ENCODE measurements around the gene IL32. TPM values are rescaled to one million over a fixed set of nuclear protein-coding genes. Genes with fewer than 3 reads are reported as not detected.
"Not testable (repeated sequence)": the region's sequence is repeated elsewhere in the genome, so short reads cannot be mapped to it uniquely, and the experiment has no call there.

Gene IL32
- total and polyA plus RNA-seq, 5 experiments from 2014 or later, result 363 to 2,118 (median 1,686) TPM

DNA sequence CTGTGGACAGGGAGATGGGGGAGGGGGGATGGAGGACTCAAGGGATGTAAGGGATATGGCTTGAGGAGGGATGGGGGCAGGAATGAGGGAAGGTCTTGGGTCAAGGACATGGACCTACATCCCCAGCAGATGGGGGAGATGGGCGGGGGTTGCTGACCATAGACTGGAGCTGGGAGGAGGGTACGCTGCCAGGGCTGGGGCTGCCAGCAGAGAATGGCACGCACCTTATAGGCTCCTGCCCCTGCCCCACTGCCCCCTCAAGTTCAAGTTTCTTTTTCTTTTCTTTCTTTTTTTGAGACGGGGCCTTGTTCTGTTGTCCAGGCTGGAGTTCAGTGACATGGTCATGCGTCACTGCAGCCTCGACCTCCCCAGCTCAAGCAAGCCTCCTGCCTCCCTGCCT, 10.5 kb downstream of the IL32 start:
- DNase-seq, H3K36me3 Mint-ChIP-seq, H3K27me3 Mint-ChIP-seq, ATAC-seq, H3K9me3 Mint-ChIP-seq: not testable (repeated sequence)
- Mint-ChIP-seq H3K4me3 (peak overlapping the region in 9 of 10 donors; percentile 36 to 87 (median 68)), H3K27ac (peak overlapping the region; percentile 92 to 100 (median 98)), H3K4me1 (peaks cover 53 to 85% (median 83%) of the 10 kb centered on the region in 4 donors)
- POLR2A ChIA-PET, result interaction anchor here (0.7 to 17.1 kb wide), 9 partner anchors 11 to 82 kb away, joined by 3 to 261 read pairs (median 19); partner anchors contain the start of genes IL32 and ZSCAN10

DNA sequence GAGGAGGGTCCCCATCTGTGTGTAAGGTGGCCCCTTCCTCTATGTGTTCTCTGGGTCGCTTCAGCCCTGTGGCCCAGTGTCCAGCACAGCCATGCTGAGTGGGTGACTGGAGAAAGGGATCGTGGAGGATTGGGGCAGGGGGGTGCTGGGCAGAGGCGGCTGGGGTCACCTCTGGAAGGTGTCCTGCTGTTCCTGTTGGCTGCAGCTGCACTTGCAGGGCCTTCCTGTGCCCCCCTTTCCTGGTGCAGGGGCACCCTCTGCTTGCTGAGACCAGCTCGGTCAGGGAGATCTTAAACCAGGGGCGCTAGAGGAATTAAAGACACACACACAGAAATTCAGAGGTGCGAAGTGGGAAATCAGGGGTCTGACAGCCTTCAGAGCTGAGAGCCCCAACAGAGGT, 11.1 kb downstream of the IL32 start:
- DNase-seq, result no peak
- H3K36me3 Mint-ChIP-seq, result peaks cover 0 to 11% (median 5%) of the 10 kb centered on the region in 3 donors
- POLR2A ChIA-PET, result interaction anchor here (0.7 to 17.1 kb wide), 11 partner anchors 11 to 188 kb away, joined by 3 to 261 read pairs (median 16); partner anchors contain the start of genes IL32 and ZSCAN10
- no peak for ATAC-seq
- peak overlapping the region; percentile 46 to 87 (median 68) for H3K4me3 Mint-ChIP-seq
- H3K4me1 Mint-ChIP-seq, result peaks cover 48 to 82% (median 80%) of the 10 kb centered on the region in 4 donors
- H3K9me3 Mint-ChIP-seq, result peaks cover 0 to 7% (median 0%) of the 10 kb centered on the region in 9 donors
- H3K27me3 Mint-ChIP-seq, result no peaks in the 10 kb centered on the region
- peak overlapping the region; percentile 92 to 100 (median 98) for H3K27ac Mint-ChIP-seq

DNA sequence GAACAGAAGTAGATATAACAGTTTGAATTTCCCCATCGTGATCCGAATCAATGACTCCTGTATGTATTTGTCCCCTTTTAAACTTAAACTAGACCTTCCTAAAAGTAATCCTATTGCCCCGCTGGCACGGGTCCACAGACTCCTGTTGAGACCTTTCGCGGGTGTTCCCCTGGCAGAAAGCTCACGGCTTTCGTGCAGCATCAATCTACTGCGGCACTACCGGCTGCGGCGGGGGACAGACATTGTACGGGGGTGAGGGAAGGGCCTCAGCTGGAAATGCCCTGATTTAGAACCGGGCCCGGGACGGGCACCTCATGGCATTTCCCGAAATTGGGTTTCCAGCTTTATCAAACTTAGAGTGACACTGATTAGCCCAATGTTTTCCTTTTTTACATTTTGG, 14.6 kb downstream of the IL32 start:
- ATAC-seq, result no peak
- peak overlapping the region in 1 of 10 donors; percentile 36 for H3K4me3 Mint-ChIP-seq
- H3K4me1 Mint-ChIP-seq, result peaks cover 29 to 73% (median 64%) of the 10 kb centered on the region in 4 donors
- peaks cover 0 to 7% (median 0%) of the 10 kb centered on the region in 9 donors for H3K9me3 Mint-ChIP-seq
- POLR2A ChIA-PET, result interaction anchor here (0.8 to 2.9 kb wide), 6 partner anchors 9 to 21 kb away, joined by 3 to 8 read pairs (median 6); partner anchors contain the start of gene ZSCAN10
- DNase-seq, result no peak
- H3K27me3 Mint-ChIP-seq, result no peaks in the 10 kb centered on the region
- peak overlapping the region in 6 of 10 donors; percentile 46 to 88 (median 68) for H3K27ac Mint-ChIP-seq
- peaks cover 0 to 11% (median 5%) of the 10 kb centered on the region in 3 donors for H3K36me3 Mint-ChIP-seq

DNA sequence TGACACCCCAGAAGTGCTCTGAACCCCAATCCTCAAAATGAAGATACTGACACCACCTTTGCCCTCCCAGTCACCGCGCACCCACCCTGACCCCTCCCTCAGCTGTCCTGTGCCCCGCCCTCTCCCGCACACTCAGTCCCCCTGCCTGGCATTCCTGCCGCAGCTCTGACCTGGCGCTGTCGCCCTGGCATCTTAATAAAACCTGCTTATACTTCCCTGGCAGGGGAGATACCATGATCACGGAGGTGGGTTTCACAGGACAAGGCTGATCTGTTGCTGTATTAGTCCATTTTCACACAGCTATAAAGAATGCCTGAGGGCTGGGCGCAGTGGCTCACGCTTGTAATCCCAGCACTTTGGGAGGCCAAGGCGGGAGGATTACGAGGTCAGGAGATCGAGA, 16.5 kb downstream of the IL32 start:
- Mint-ChIP-seq H3K36me3 (peaks cover 0 to 11% (median 5%) of the 10 kb centered on the region in 3 donors), H3K4me1 (peaks cover 16 to 67% (median 51%) of the 10 kb centered on the region in 4 donors), H3K27ac (peak overlapping the region in 1 of 10 donors; percentile 53), H3K4me3 (peak overlapping the region in 1 of 10 donors; percentile 41)
- not testable (repeated sequence) for H3K9me3 Mint-ChIP-seq, ATAC-seq, H3K27me3 Mint-ChIP-seq, DNase-seq
- POLR2A ChIA-PET, result interaction anchor here (0.6 to 2.9 kb wide), 4 partner anchors 9 to 23 kb away, joined by 4 to 7 read pairs (median 4); no protein-coding TSS in a partner anchor

DNA sequence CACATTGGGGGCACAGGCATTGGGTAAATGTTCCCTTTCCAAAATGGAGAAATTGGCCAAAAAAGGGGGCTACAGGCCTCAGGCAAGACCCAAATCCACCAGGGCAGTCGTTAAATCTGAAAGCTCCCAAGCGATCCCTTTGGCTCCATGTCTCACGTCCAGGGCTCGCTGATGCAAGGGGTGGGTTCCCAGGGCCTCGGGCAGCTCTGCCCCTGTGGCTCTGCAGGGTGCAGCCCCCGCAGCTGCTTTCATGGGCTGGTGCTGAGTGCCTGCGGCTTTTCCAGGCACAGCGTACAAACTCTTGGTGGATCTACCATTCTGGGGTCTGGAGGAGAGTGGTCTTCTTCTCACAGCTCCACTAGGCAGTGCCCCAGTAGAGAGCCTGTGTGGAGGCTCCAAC, 18.0 kb downstream of the IL32 start:
- H3K4me1 Mint-ChIP-seq, result peaks cover 19 to 66% (median 51%) of the 10 kb centered on the region in 4 donors
- not testable (repeated sequence) for ATAC-seq, H3K9me3 Mint-ChIP-seq, H3K36me3 Mint-ChIP-seq, H3K4me3 Mint-ChIP-seq, H3K27me3 Mint-ChIP-seq, DNase-seq
- POLR2A ChIA-PET, result interaction anchor here (0.6 to 1.1 kb wide), 4 partner anchors 10 to 29 kb away, joined by 3 to 7 read pairs (median 4); partner anchors contain the start of gene ZNF205
- peak overlapping the region in 2 of 10 donors; percentile 19 to 81 for H3K27ac Mint-ChIP-seq

DNA sequence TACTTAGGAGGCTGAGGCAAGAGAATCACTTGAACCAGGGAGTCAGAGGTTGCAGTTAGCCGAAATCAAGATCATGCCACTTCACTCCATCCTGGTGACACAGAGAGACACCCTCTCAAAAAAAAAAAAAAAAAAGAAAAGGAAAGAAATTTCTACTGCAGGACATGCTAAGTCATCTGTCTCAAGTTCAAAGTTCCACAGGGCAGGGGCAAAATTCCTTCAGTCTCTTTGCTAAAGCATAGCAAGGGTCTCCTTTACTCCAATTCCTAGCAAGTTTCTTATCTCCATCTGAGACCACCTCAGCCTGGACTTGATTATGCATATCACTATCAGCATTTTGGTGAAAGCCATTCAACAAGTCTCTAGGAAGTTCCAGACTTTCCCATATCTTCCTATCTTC, 19.1 kb downstream of the IL32 start:
- Mint-ChIP-seq H3K36me3 (peaks cover 0 to 3% (median 0%) of the 10 kb centered on the region in 3 donors), H3K27me3 (no peaks in the 10 kb centered on the region), H3K9me3 (peaks cover 0 to 2% (median 0%) of the 10 kb centered on the region in 9 donors), H3K4me3 (no peak overlapping the region), H3K27ac (peak overlapping the region in 3 of 10 donors; percentile 39 to 50 (median 48)), H3K4me1 (peaks cover 18 to 59% (median 48%) of the 10 kb centered on the region in 4 donors)
- POLR2A ChIA-PET, result interaction anchor here (1.1 kb wide), 2 partner anchors 9 to 10 kb away, joined by 3 to 7 read pairs; no protein-coding TSS in a partner anchor
- DNase-seq, result no peak
- no peak for ATAC-seq

DNA sequence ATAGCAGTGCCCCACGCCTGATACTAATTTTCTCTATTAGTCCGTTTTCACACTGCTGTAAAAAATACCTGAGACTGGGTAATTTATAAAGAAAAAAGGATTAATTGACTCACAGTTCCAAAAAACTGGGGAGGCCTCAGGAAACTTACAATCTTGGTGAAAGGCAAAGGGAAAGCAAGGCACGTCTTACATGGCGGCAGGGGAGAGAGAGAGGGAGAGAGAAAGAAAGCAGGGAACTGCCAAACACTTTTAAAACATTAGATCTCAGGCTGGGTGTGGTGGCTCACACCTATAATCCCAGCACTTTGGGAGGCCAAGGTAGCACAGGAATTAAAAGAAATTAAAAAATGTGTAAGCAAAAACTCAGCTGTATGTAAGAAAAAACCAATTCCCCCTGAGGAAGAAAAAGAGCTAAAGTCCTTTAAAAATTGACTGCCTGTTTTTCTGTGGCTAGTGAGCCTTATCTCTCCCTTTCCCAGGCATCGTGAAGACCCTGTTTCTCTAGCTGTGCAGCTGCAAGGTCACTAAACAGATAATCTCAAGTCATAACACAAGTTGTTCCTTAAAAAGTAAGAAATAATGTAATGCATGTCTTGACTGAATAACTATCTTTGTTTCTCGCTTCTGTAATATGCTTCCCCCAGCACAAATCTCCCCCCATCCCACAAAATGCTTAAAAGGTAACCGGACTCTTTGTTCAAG, 19.7 kb downstream of the IL32 start:
- Mint-ChIP-seq H3K27me3 (no peaks in the 10 kb centered on the region), H3K4me1 (peaks cover 16 to 53% (median 42%) of the 10 kb centered on the region in 4 donors), H3K4me3 (no peak overlapping the region), H3K9me3 (peaks cover 0 to 2% (median 0%) of the 10 kb centered on the region in 9 donors), H3K27ac (peak overlapping the region in 7 of 10 donors; percentile 34 to 85 (median 50)), H3K36me3 (peaks cover 0 to 3% (median 0%) of the 10 kb centered on the region in 3 donors)
- DNase-seq (no peak), ATAC-seq (no peak)
- POLR2A ChIA-PET, result no interaction called here

DNA sequence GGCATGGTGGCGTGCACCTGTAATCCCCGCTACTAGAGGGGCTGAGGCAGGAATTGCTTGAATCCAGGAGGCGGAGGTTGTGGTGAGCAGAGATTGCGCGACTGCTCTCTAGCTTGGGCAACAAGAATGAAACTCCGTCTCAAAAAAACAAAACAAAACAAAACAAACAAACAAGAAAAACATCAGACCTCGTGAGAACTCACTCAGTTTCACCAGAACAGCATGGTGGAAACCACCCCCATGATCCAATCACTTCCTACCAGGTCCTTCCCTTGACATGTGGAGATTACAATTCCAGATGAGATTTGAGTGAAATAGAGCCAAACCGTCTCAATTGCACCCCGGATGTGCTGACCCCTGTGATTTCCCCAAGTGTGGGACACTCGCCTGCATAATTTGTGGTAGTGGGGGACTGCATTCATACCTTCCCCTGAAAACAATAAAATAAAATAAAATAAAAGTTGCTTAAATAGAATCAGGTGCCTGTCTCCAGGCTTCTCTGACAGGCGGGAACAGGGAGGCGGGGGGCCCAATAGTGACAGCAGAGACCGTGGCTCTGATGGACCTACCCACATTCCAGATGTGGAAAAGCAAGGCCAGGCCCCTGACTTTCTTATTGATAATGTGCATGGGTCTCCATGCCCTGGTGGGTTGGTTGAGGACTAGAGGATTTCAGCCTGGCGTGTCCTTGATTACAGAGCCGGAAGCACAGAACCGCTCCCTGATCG, 20.6 kb downstream of the IL32 start:
- DNase-seq, result no peak
- Mint-ChIP-seq H3K4me1 (peaks cover 14 to 51% (median 40%) of the 10 kb centered on the region in 4 donors), H3K27ac (peak overlapping the region in 4 of 10 donors; percentile 16 to 85 (median 28)), H3K27me3 (no peaks in the 10 kb centered on the region), H3K36me3 (peaks cover 0 to under 1% (median 0%) of the 10 kb centered on the region in 3 donors), H3K4me3 (peak overlapping the region in 3 of 10 donors; percentile 28 to 48 (median 37)), H3K9me3 (no peaks in the 10 kb centered on the region)
- ATAC-seq, result no peak
- POLR2A ChIA-PET, result interaction anchor here (1.0 to 1.5 kb wide), 2 partner anchors 9 to 21 kb away, joined by 3 to 6 read pairs; partner anchors contain the start of gene IL32

DNA sequence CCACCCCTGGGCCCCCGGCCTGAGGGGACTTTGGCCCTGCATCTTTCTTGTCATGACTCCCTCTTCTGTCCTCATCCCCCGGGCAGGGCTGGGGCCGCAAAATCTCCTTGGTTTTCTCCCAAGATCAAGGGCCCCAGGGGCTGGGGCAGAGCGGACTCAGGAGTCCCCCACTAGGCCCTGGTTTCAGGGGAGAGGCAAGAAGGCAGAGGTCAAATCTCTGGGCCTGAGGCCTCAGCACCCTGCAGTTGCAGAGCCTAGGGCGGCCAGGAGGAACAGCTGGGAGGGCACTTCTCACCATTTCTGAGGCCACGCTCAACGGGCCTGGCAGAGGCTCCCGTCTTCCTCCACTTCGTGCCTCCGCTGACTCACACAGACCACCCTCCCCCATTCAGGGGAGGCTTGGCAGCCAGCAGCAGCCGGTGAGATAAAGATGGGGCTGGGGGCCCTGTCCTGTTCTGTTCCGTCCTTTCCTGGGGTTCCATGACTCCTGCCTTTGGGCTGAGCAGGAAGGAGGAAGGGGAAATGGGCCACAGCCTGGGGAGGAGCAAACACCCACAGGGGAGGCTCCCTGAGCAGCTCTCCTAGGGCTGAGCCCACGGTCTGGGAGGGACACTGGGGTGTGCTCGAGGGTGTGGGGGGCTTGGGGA, 21.3 kb downstream of the IL32 start:
- H3K27me3 Mint-ChIP-seq, result no peaks in the 10 kb centered on the region
- no peak for ATAC-seq
- POLR2A ChIA-PET, result interaction anchor here (0.9 to 7.5 kb wide), 8 partner anchors 9 to 72 kb away, joined by 3 to 92 read pairs (median 6); partner anchors contain the start of genes IL32 and ZSCAN10

DNA sequence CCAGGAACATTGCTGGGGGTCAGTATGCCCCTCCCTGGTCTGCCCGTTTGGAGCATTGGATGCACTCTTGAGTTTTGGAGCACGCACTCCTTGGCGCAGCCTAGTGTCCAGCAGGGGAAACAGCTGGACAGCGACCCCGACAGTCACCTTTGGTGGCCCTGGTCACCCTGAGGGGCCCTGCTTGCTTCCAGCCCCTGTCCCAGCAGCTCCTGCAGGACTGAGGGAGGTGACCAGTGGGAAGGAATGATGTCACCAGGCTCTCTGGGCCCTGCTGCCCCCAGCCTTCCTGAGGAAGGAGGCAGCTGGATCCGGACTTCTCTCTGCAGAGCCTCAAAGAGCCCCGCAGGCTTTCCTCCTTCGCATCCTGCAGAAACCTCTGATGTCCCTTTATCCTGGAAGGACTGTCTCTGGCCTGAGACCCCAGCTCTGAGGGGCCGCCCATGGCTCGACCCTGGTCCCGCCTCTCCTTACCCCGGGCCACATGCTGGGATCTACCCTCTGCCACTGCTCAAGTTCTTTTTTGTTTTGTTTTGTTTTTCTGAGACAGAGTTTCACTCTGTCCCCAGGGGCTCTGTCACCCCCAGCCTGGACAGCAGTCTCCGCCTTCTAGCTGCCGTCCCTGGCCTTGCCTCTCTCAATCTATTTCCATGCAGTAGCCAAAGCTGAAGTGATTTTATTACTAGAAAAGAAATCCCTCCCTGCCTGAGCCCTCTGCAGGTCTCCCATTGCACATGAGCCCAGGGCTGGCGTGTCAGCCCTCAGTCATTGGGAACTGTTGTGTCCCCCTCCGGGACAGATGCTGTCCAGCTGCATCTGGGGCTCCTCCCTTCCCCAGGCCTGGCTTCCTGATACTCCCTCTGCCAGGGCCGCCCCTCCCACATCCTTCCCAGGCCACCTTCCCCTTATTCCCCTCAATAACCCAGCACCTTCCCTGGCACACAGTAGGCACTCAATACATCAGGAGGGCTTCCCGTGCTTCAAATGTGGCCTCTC, 22.1 kb downstream of the IL32 start:
- Mint-ChIP-seq H3K27ac (peak overlapping the region in 7 of 10 donors; percentile 41 to 91 (median 61)), H3K4me1 (peaks cover 17 to 54% (median 40%) of the 10 kb centered on the region in 4 donors), H3K36me3 (no peaks in the 10 kb centered on the region), H3K27me3 (no peaks in the 10 kb centered on the region), H3K9me3 (no peaks in the 10 kb centered on the region), H3K4me3 (peak overlapping the region in 7 of 10 donors; percentile 6 to 70 (median 49))
- POLR2A ChIA-PET, result interaction anchor here (0.8 to 7.5 kb wide), 9 partner anchors 8 to 71 kb away, joined by 3 to 92 read pairs (median 5); partner anchors contain the start of genes IL32 and ZSCAN10
- no peak for ATAC-seq
- DNase-seq, result no peak

More for the DNA sequence above, 21.3 kb downstream of the IL32 start:
- no peak for DNase-seq
- H3K27ac Mint-ChIP-seq, result peak overlapping the region in 1 of 10 donors; percentile 62
- H3K9me3 Mint-ChIP-seq, result no peaks in the 10 kb centered on the region
- H3K4me1 Mint-ChIP-seq, result peaks cover 17 to 54% (median 40%) of the 10 kb centered on the region in 4 donors
- peak overlapping the region in 5 of 10 donors; percentile 5 to 69 (median 48) for H3K4me3 Mint-ChIP-seq
- H3K36me3 Mint-ChIP-seq, result no peaks in the 10 kb centered on the region
